Glomerular visceral epithelial cell (primary cell): ENCODE results near the gene TMC5.
"Not testable (repeated sequence)": the region's sequence is repeated elsewhere in the genome, so short reads cannot be mapped to it uniquely, and the experiment has no call there.

ENCODE experiments used
- DNase-seq: peaks from one replicate; pipeline ENCODE4 v3.0.0-alpha.2; 2016; ENCODE audit errors: extremely low spot score

Gene TMC5

DNA sequence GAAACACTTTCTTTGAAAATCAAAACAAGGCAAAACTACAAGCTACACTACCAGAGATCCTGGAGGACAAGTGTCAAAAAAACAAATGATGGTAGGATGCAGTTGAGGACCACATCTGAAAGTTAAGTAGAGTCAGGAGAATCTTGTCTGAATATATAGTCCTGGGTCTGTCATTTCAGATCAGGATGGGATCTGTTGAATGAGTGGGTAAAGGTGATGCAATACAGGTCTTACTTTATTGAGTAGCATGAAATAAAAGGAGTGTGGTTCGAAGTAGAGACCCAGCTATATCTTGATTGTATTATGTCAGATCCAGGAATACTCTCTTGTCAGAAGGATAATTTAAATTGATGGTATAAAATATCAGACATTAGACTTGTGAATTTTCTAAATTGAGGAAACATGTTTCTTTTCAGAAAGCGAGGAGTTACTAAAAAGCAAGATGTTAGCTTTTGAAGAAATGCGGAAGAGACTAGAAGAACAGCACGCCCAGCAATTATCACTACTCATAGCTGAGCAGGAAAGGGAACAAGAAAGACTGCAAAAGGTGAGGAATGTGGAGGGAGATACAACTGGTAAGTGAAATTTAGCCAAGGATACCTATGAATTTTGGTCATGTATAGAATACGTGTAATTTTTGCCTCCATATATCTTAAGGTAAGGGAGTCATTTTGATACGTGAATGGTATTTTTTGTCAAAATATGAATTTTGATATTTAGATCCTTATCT lies 122.7 kb downstream of the TMC5 start:
- DNase-seq: no peak

DNA sequence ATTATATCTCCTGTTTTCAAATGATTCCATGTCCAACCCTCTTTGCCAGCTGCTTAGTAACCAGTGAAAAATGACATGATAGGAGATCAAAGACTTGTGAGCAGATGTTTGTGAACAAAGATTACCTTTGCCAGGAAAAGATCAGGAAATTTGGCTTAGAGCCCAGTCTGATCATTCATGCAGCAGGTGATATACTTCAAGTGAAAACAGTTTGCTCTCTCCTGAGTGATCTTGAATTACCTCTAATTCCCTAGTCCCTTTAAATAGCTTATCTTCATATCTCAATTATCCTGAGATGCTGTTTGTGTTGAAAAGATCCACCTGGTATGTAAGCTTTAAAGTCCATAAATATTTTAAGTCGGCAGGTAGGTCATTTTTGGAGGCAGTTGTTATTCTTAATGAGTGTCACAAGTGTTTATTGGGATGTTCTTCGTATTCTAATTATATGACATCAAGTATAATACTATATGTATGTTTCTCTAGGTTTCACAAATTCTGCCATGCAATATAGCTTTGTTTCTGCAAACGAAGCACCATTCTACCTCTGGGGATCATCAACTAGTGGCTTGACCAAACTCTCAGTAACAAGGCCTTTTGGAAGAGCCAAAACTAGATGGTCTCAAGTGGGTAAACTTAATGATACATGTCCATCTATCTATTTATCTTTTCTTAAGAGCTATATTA lies 124.6 kb downstream of the TMC5 start:
- DNase-seq: no peak

DNA sequence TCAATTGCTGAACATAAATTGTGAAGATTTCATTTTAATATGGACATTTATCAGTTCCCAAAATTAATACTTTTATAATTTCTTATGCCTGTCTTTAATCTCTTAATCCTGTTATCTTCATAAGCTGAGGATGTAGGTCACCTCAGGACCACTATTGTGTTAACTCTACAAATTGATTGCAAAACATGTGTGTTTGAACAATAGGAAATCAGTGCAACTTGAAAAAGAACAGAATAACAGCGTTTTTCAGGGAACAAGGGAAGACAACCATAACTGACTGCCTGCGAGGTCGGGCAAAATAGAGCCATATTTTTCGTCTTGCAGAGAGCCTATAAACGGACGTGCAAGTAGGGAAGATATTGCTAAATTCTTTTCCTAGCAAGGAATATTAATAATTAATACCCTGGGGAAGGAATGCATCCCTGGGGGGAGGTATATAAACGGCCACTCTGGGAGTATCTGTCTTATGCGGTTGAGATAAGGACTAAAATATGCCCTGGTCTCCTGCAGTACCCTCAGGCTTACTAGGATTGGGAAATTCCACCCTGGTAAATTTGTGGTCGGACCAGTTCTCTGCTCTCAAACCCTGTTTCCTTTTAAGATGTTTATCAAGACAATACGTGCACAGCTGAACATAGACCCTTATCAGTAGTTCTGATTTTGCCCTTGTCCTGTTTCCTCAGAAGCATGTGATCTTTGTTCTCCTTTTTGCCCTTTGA lies 125.8 kb downstream of the TMC5 start:
- not testable (repeated sequence) for DNase-seq

DNA sequence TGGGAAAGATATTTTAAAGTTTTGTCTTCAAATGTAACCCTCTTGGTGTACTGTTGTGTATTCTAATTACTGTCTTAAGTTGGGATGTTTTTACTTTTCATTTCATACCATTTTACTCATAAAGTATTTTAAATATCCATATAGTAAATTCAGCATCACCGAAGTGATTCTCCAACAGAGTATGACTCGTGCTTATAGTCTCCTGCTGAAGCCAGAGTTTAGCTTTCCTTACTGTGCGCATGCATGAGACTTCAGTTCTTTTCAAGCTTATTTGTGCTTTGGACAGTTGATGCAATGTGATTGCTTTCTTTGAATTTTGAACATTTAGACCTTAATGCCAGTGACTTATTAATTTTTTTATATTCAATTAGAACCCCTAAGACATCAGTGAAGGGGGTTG lies 130.5 kb downstream of the TMC5 start:
- DNase-seq: no peak
